Stimulated activated CD4-positive, alpha-beta T cell treated with anti-CD3 and anti-CD28 coated beads, Interleukin-4, amount 100 ng/mL, for 48 hours (primary cell): ENCODE data around the gene VAT1L.

ENCODE experiments used
- DNase-seq, 2 donors: peaks; one replicate each; pipeline ENCODE4 v3.0.0-alpha.2; 2020; ENCODE audit warnings: low read depth in 2 of 2

VAT1L gene

GRCh38 chr16:77788181-77789084, at the start of gene VAT1L:
Gene VAT1L, plus strand, starts transcription at chr16:77788564. Its CDS starts 119 bp downstream, at chr16:77788683.
- peak in 1 of 2 donors; percentile 4 for DNase-seq

GRCh38 chr16:77738706-77739558, 49.4 kb upstream of the VAT1L start:
- DNase-seq: no peak

DNA sequence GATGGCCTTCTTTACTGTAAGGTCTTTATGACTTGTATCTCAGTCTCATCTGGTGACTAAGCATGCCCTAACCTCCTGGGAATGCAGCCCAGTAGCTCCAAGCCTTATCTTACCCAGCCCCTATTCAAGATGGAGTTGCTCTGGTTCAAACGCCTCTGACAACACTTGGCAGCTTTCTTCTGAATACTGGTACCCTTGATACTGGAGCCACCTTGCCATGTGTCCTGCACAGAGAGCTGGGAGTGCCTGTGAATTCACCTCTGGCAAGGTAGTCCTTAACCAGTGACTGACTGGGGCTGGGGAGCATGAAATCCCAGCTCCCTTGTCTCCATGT, 48.8 kb upstream of the VAT1L start:
- DNase-seq: no peak

- no peak for DNase-seq
Measured at GRCh38 chr16:77744141-77744540, 44.2 kb upstream of the VAT1L start.

GRCh38 chr16:77745972-77746371, 42.4 kb upstream of the VAT1L start:
- no peak for DNase-seq

GRCh38 chr16:77748421-77749005, 39.9 kb upstream of the VAT1L start:
- DNase-seq: no peak

- no peak for DNase-seq
Measured at GRCh38 chr16:77749415-77749814, 38.9 kb upstream of the VAT1L start.

DNA sequence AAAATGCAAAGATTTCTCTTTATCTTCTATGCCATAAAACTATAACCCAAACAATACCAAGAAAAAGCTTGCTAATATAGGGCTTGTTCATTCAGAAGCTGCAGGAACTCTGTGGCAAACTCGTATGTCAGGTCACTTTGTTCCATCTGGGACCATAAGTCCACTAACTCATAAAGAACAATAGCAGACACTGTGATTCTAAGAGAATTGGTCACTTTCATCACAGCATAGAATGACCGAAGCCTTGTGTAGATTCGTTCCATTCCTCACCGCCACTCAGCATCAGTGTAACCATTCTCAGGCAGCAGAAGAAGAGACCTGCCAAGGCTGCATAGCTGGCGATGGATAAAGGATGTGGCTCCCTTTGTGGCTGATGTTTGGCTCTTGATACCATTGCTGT, 30.3 kb upstream of the VAT1L start:
- DNase-seq: no peak

GRCh38 chr16:77758508-77758907, 29.9 kb upstream of the VAT1L start:
- DNase-seq: no peak

DNA sequence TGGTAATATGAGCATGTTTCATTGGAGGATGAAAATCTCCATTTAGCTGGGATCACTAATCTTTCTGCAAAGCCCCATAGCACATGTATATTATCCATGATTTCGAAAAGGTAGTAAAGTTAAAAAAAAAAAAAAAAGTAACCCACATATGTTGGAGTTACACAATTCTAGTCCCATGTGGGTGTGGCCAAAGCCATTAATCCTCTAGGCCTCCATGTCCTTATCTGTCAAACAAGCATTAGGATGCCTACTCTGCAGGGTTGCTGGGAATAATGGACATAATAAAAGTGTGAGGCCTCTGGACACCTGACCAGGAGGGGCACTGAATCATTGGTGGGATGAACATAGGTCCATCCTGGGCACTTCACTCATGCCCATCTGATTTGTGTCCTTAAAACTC, 29.2 kb upstream of the VAT1L start:
- no peak for DNase-seq

GRCh38 chr16:77759821-77760220, 28.5 kb upstream of the VAT1L start:
- no peak for DNase-seq

DNA sequence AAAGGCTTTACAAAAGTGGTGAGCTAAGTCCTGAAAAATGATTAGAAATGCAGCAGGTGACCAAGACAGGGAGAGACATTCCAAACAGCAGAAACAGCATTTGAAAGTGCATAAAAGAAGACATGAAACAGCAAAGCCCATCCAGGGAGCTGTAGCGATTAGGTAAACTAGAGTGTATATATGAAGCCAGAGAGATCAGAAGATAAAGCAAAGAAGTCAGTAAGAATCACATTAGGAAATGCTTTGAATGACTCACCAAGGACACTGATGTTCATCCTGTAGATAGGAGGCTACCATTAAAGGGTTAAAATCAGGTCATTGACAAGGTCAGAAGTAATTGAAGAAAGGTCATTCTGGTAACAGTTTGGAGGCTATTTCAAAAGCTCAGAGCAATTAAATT, 27.6 kb upstream of the VAT1L start:
- DNase-seq: no peak

DNA sequence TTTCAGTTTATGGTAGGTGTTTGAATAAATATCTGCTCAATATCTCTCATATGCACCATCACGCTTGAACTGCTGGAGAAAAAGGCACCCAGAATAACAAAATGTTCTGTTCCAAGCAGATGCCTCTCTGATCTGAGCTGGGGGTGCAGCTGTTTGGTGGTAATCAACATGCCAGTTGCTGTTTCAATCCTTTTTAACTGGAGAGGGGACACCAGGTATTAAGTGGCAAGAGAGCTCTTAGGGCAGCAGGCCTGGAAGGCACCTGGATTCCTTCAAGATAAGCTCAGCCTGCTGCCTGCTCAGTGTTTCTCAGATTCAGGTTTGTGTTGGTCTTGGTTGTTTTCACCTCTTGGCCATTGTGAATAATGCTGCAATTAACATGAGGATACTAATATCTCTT, 27.2 kb upstream of the VAT1L start:
- DNase-seq: no peak

DNA sequence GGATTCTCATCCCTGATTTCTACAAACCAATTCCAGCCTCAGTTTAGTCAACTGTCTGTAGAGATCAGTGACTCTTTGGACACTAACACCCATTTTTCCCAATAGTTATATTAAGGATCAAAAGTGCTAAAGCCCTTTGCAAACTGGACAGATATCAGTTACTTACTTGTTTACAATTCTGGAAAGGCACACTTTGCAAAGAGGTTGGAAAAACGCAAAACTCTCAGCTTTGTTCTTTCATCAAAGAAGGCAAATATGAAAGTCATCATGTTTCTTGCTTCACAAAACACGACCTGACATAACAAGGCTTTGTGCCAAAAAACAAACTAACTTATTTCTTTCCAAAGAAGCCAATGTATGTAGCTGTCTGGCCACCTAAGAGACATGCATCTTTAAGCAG, 26.1 kb upstream of the VAT1L start:
- no peak for DNase-seq

GRCh38 chr16:77763994-77764393, 24.4 kb upstream of the VAT1L start:
- no peak for DNase-seq

DNA sequence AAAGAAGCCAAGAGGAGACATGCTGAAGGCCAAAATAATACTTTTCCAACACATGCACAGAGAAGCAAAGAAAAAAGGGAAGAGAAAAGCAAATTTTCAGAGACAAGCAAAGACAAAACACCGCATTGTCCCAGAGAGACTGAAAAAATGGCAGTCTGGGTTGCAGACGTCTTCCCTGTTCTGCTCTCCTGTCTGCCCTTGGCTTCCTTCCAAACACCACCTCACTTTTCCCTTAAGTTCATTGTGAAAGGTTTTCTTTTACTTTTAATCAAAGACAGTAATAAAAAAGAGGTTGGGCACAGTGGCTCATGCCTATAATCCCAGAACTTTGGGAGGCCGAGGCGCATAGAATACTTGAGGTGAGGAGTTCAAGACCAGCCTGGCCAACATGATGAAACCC, 21.2 kb upstream of the VAT1L start:
- DNase-seq: no peak

DNA sequence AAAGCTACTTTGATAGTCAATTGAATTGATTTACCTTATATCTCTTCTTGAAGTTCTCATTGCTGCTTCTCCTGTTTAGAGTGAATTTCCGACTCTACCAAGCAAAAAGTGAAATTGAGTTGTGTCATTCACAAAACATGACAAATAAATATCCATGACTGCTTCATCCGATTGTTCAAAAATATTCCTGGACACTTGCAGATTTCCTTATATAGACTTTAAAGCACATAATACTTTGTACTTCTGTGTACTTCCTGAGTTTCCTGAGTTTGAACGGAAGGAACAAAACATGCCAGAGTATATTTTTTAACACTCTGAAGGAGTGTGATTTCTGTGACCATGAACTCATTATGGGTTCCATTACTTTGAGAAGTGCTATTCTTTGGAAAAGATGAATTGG, 20.5 kb upstream of the VAT1L start:
- DNase-seq: no peak

DNA sequence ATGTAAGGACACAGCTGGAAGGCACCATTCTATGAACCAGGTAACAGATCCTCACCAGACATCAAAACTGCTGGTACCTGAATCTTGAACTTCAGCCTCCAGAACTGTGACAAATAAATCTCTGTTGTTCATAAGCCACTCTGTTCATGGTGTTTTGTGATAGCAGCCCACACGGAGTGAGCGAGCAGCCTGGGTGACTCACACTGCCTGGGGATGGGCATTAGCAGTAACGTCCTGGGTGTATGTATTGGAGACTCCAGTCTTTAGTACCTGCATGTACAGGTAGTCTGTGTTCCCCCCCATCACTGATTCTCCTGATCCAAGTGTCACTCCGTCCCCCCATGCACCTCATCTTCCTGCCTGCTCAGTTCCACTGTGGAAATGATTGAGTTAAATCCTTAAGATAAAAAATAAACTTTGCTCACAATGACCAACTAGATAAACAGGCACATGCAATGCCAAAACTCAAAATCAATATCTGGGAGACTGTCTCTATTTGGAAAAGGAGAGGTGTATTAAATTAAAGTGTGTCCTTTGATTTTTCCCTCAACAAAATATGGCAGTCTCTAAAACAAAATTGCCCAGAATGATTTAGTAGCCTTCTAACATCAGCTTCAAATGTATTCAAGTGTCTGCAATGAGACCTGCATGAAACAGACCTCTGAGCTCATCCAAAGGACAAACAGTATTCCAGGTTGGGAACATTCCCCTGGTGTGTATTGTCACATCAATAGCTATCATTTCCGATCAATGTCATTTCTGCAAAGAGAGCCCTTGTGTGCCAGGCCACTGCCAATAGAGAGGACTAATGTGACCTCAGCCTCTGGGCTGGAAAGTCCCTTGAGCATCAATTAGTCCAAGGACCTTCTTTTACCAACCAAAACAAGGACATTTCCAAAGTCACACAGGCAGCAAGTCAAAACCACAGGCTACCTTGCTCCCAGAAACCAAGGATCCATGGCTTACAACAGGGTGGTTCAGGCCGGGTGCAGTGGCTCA, 12.2 kb upstream of the VAT1L start:
- DNase-seq: no peak

GRCh38 chr16:77777745-77778144, 10.6 kb upstream of the VAT1L start:
- no peak for DNase-seq

GRCh38 chr16:77780378-77780837, 8.0 kb upstream of the VAT1L start:
- no peak for DNase-seq

GRCh38 chr16:77781091-77781490, 7.3 kb upstream of the VAT1L start:
- no peak for DNase-seq
